Measurements from ENCODE around the gene KYAT1. TPM values are rescaled to one million over a fixed set of nuclear protein-coding genes. Genes with fewer than 3 reads are reported as not detected.

The KYAT1 gene
- total RNA-seq, 1 donor from 2014 or later: 21.7 TPM

DNA sequence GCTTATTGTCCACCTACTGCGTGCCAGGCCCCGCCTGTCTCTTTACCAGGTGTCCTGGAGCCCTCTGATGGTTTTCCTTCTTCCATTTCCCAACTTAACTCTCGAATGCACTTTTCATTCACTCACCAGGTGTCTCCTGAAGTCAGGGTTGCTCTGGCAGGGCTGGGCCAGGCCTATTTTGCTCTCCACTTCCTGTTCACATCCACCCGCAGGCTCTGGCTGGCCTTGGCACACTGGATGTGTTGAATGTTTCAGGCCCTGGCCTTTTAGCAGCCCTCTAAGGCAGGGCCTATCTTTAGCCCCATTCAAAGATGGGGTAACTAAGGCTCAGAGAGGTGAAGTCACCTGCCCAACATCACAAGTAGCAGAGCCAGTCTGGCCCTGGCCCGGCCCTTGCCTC, 16.6 kb upstream of the KYAT1 start:
- H3K79me2 ChIP-seq (ENCODE audit: low read depth): peaks cover 23% of the 10 kb centered on the region
- H3K27ac Mint-ChIP-seq: peak overlapping the region; percentile 79

DNA sequence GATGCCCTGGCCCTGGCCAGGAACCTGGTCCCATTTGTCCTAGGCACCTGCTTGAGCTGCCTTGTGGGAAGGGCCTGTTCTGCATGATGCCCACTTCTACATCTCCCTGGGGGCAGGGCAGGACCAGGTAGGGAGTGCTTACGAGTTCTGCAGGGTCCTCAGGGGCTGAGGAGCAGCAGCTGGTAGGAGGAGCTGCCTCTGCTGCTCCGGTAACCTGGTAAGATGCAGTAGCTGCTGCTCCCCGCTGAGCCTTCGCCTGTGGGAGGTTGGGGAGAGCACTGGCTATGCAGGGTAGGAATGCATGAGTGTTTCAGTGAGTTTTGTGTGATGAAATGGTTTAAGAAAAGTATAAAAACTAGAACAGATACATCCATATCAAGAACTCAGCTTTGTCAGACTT, 13.8 kb upstream of the KYAT1 start:
- H3K36me3 ChIP-seq: no peaks in the 10 kb centered on the region
- H3K27me3 ChIP-seq: no peaks in the 10 kb centered on the region
- Mint-ChIP-seq H3K36me3 (peaks cover 5% of the 10 kb centered on the region), H3K27ac (no peak overlapping the region), H3K4me3 (no peak overlapping the region), H3K27me3 (ENCODE audit: insufficient read depth, low read depth) (peaks cover 3% of the 10 kb centered on the region), H3K9me3 (no peaks in the 10 kb centered on the region), H3K4me1 (peaks cover 15% of the 10 kb centered on the region)
- no peaks in the 10 kb centered on the region for H3F3A ChIP-seq (ENCODE audit: low read depth)
- no peaks in the 10 kb centered on the region for H3K9me3 ChIP-seq (ENCODE audit: low read depth)
- TF ChIP-seq, protein P1, sequence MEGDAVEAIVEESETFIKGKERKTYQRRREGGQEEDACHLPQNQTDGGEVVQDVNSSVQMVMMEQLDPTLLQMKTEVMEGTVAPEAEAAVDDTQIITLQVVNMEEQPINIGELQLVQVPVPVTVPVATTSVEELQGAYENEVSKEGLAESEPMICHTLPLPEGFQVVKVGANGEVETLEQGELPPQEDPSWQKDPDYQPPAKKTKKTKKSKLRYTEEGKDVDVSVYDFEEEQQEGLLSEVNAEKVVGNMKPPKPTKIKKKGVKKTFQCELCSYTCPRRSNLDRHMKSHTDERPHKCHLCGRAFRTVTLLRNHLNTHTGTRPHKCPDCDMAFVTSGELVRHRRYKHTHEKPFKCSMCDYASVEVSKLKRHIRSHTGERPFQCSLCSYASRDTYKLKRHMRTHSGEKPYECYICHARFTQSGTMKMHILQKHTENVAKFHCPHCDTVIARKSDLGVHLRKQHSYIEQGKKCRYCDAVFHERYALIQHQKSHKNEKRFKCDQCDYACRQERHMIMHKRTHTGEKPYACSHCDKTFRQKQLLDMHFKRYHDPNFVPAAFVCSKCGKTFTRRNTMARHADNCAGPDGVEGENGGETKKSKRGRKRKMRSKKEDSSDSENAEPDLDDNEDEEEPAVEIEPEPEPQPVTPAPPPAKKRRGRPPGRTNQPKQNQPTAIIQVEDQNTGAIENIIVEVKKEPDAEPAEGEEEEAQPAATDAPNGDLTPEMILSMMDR (IDR thresholded peaks at IDR 0.05): no peak
- TF ChIP-seq EZH2phosphoT487 (IDR thresholded peaks at IDR 0.05) (no peak), EZH2 (IDR thresholded peaks at IDR 0.05) (no peak)
- peak overlapping the region; percentile 27 for H3K27ac ChIP-seq
- H3K4me2 ChIP-seq: no peak overlapping the region
- peak; percentile 43 for DNase-seq (ENCODE audit: low spot score)
- H3K9ac ChIP-seq: no peak overlapping the region
- H4K20me1 ChIP-seq (ENCODE audit: low read depth): peaks cover 40% of the 10 kb centered on the region
- H3K79me2 ChIP-seq (ENCODE audit: low read depth): peaks cover 21% of the 10 kb centered on the region
- no peak overlapping the region for H3K4me3 ChIP-seq
- H3K4me1 ChIP-seq: peaks cover 5% of the 10 kb centered on the region
- no peak overlapping the region for H2AFZ ChIP-seq (replicated peaks)

More for the DNA sequence above, 16.6 kb upstream of the KYAT1 start:
- Histone ChIP-seq H3K27me3 (no peaks in the 10 kb centered on the region), H3K27ac (no peak overlapping the region), H3F3A (ENCODE audit: low read depth) (no peaks in the 10 kb centered on the region), H3K4me2 (no peak overlapping the region), H2AFZ (replicated peaks) (no peak overlapping the region), H3K9me3 (ENCODE audit: low read depth) (no peaks in the 10 kb centered on the region), H3K4me1 (peaks cover 5% of the 10 kb centered on the region), H3K36me3 (no peaks in the 10 kb centered on the region), H3K9ac (no peak overlapping the region), H3K4me3 (no peak overlapping the region), H4K20me1 (ENCODE audit: low read depth) (peaks cover 21% of the 10 kb centered on the region)
- H3K9me3 Mint-ChIP-seq: no peaks in the 10 kb centered on the region
- H3K27me3 Mint-ChIP-seq (ENCODE audit: insufficient read depth, low read depth): no peaks in the 10 kb centered on the region
- peaks cover 14% of the 10 kb centered on the region for H3K4me1 Mint-ChIP-seq
- H3K36me3 Mint-ChIP-seq: peaks cover 3% of the 10 kb centered on the region
- no peak for DNase-seq (ENCODE audit: low spot score)
- H3K4me3 Mint-ChIP-seq: no peak overlapping the region
- TF ChIP-seq EZH2 (IDR thresholded peaks at IDR 0.05) (no peak), EZH2phosphoT487 (IDR thresholded peaks at IDR 0.05) (no peak)
- TF ChIP-seq, protein P1 (IDR thresholded peaks at IDR 0.05): no peak

DNA sequence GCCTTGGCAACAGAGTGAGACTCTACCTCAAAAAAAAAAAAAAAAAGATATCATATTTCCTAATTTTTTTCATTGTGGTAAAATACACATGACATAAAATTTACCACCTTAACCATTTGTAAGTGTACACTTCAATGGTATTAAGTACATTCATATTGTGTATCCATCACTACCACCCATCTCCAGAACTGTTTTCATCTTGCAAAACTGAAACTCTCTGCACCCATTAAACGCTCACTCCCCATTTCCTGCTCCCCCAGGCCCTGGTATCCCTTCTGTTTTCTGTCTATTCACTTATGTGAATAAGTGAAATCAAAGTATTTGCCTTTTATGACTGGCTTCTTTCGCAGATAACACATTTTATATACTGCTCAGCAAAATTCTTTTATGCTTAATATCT, 13.0 kb upstream of the KYAT1 start:
- Histone ChIP-seq H3K9me3 (ENCODE audit: low read depth) (no peaks in the 10 kb centered on the region), H3K79me2 (ENCODE audit: low read depth) (peaks cover 26% of the 10 kb centered on the region), H3K4me1 (peaks cover 5% of the 10 kb centered on the region), H3K9ac (no peak overlapping the region), H3K27me3 (no peaks in the 10 kb centered on the region), H2AFZ (replicated peaks) (no peak overlapping the region), H3K27ac (no peak overlapping the region), H3K36me3 (no peaks in the 10 kb centered on the region), H3K4me2 (no peak overlapping the region), H4K20me1 (ENCODE audit: low read depth) (peaks cover 39% of the 10 kb centered on the region), H3K4me3 (no peak overlapping the region), H3F3A (ENCODE audit: low read depth) (no peaks in the 10 kb centered on the region)
- H3K27me3 Mint-ChIP-seq (ENCODE audit: insufficient read depth, low read depth): peaks cover 3% of the 10 kb centered on the region
- TF ChIP-seq, protein P1 (IDR thresholded peaks at IDR 0.05): no peak
- TF ChIP-seq EZH2 (IDR thresholded peaks at IDR 0.05) (no peak), EZH2phosphoT487 (IDR thresholded peaks at IDR 0.05) (no peak)
- no peak overlapping the region for H3K4me3 Mint-ChIP-seq
- DNase-seq (ENCODE audit: low spot score): no peak
- H3K27ac Mint-ChIP-seq: no peak overlapping the region
- no peaks in the 10 kb centered on the region for H3K9me3 Mint-ChIP-seq
- peaks cover 15% of the 10 kb centered on the region for H3K4me1 Mint-ChIP-seq
- peaks cover 5% of the 10 kb centered on the region for H3K36me3 Mint-ChIP-seq
